Prostate gland (tissue), 2 donors: ENCODE measurements around the gene ABHD11. TPM values are rescaled to one million over a fixed set of nuclear protein-coding genes. Genes with fewer than 3 reads are reported as not detected.

Source experiments
- microRNA counts, 2 donors: library from miRNA; unstranded; fragments of <30 nt; microRNA quantifications; one replicate each; lab custom pipeline; 2016 to 2017
- microRNA-seq: library from miRNA; unstranded; fragments of <30 nt; microRNA quantifications from one replicate; pipeline ENCODE4, GENCODE V29; 2016
- small RNA-seq, 2 donors: library from RNA; depleted of rRNA; stranded (forward); fragments of <200 nt; gene quantifications; one replicate each; pipeline ENCODE3, GENCODE V24; 2016
- total RNA-seq, 2 donors: library from RNA; depleted of rRNA; stranded (reverse); fragments of >200 nt; gene quantifications; one replicate each; pipeline ENCODE4 v1.1.0, GENCODE V29; 2016

Gene ABHD11
- total RNA-seq, 2 donors from 2014 or later, result 55.2 to 87.8 TPM

MicroRNAs within 50 kb of the gene (microRNA counts, 767-probe panel; counts per million panel counts)
- microRNA hsa-miR-4284 (lab: Ali Mortazavi, UCI), result 431 to 659 counts per million in 2 donors

Small RNA genes within 50 kb of the gene (microRNA-seq; reads per million reads assigned to microRNA genes)
- gene MIR4284, result not detected

Small RNA genes within 50 kb of the gene (small RNA-seq; reads per million reads assigned to genes)
- gene MIR4284, result 0 reads per million in 2 donors
- 0 reads per million in 2 donors for gene RN7SL265P

Other genes with a start within 250 kb of the ABHD11 start
- 10 to 100 TPM; 43.4 to 56.4 TPM for gene BAZ1B, start 216.5 kb downstream of the ABHD11 start, total RNA-seq
- gene BCL7B, start 181.1 kb downstream of the ABHD11 start, total RNA-seq, result 100 to 1,000 TPM in 1 of 2 donors, 10 to 100 TPM in 1; 78.7 to 105 TPM
- gene TBL2, start 160.2 kb downstream of the ABHD11 start, total RNA-seq, result 100 to 1,000 TPM in 1 of 2 donors, 10 to 100 TPM in 1; 73.5 to 112 TPM
- gene MLXIPL, start 114.3 kb downstream of the ABHD11 start, total RNA-seq, result 100 to 1,000 TPM in 1 of 2 donors, 1 to 10 TPM in 1; 9.8 to 123 TPM
- 10 to 100 TPM in 1 of 2 donors, 1 to 10 TPM in 1; 6.0 to 19.5 TPM for gene VPS37D, start 71.0 kb downstream of the ABHD11 start, total RNA-seq
- gene DNAJC30, start 55.3 kb downstream of the ABHD11 start, total RNA-seq, result 10 to 100 TPM; 16.3 to 16.8 TPM
- gene BUD23, start 55.2 kb downstream of the ABHD11 start, total RNA-seq, result 100 to 1,000 TPM in 1 of 2 donors, 10 to 100 TPM in 1; 72.3 to 196 TPM
- gene STX1A, start 19.1 kb downstream of the ABHD11 start, total RNA-seq, result 10 to 100 TPM in 1 of 2 donors, 1 to 10 TPM in 1; 6.8 to 15.3 TPM
- gene CLDN3, start 31.5 kb upstream of the ABHD11 start, total RNA-seq, result 100 to 1,000 TPM; 156 to 176 TPM
- gene CLDN4, start 92.2 kb upstream of the ABHD11 start, total RNA-seq, result 100 to 1,000 TPM; 162 to 216 TPM
- gene METTL27, start 103.7 kb upstream of the ABHD11 start, total RNA-seq, result 10 to 100 TPM in 1 of 2 donors, 1 to 10 TPM in 1; 5.9 to 19.8 TPM
- gene TMEM270, start 122.4 kb upstream of the ABHD11 start, total RNA-seq, result 1 to 10 TPM in 1 of 2 donors, not detected in 1; 4.9 TPM